Measurements from ENCODE around the gene GRHL3. TPM values are rescaled to one million over a fixed set of nuclear protein-coding genes. Genes with fewer than 3 reads are reported as not detected.

GRHL3 gene
- total RNA-seq, 2 experiments from 2014 or later = 0.85 TPM; not detected in 1

DNA sequence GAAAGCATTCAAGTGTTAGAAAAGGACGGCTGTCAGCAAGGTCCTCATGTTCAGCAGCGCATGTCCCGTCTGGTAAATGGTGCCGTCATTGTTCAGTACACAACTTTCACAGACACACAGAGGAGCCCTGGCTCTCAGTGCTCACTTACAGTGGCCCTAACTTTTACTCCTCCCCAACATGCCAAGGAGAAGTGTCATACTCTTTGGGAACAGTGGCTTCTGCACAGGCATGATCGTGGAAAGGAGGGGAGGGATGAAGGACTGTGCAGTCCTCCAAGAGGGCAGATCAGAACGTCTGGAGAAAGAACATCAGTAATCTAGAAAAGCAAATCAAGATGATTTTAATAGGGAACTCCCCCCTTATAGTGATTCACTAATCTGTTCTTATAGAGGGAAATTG, 3.8 kb upstream of the GRHL3 start:
- CTCF ChIA-PET = interaction anchor here (1.3 kb wide), 1 partner anchor 76 kb away, joined by 4 read pairs; no protein-coding TSS in a partner anchor
- peaks cover 46% of the 10 kb centered on the region for H3K27me3 Mint-ChIP-seq
- ATAC-seq = no peak

DNA sequence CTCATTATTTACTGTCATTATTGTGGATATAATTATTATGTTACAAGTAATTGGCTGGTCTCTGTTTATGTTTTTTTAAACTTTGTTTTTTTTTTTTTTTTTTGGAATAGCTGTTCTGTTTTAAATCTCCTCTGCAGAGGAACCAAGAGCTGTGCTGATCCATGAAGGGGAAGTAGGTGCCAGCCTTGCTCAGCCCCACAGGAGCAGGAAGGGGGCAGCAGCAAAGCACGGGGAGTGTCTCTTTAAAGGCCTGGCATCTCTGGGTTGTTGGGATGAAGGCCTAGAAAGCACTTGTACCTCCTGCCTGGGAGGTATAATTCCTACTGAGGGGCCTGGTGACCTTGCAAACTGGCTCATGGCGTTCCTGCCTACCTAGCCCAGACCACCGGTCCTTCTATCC, 2.5 kb upstream of the GRHL3 start:
- peaks cover 34% of the 10 kb centered on the region for H3K4me1 Mint-ChIP-seq
- H3K27ac Mint-ChIP-seq = no peak overlapping the region
- peaks cover 59% of the 10 kb centered on the region for H3K27me3 Mint-ChIP-seq
- ATAC-seq (no peak), DNase-seq (no peak)
- H3K9me3 Mint-ChIP-seq (ENCODE audit: low read depth) = no peaks in the 10 kb centered on the region
- H3K36me3 Mint-ChIP-seq = peaks cover 1% of the 10 kb centered on the region
- no peak overlapping the region for H3K4me3 Mint-ChIP-seq
- CTCF ChIA-PET = interaction anchor here (1.0 to 1.3 kb wide), 2 partner anchors 75 to 115 kb away, joined by 3 to 4 read pairs; no protein-coding TSS in a partner anchor

More for the DNA sequence above, 3.8 kb upstream of the GRHL3 start:
- H3K4me3 Mint-ChIP-seq = no peak overlapping the region
- DNase-seq = no peak
- H3K36me3 Mint-ChIP-seq = peaks cover 1% of the 10 kb centered on the region
- no peaks in the 10 kb centered on the region for H3K9me3 Mint-ChIP-seq (ENCODE audit: low read depth)
- H3K27ac Mint-ChIP-seq = no peak overlapping the region
- peaks cover 22% of the 10 kb centered on the region for H3K4me1 Mint-ChIP-seq

DNA sequence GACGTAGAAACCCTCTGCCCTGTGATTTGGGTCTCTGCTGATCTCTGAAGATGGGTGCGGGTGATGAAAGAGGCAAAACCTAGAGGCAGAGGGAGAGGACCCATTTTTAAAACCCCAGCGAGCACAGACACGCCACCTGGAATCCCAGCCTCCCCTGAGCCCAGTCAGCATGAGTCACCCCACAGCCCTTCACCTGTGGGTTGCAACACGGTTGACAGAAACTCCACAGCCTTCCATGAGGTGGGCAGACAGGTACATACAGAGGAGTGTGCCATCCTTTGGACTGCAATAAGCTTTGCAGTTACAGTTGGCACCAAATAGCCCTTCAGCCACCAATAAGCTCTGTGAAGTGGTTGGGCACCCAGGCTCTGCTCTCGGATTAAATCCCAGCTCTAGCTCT, 2.1 kb upstream of the GRHL3 start:
- H3K4me3 Mint-ChIP-seq = no peak overlapping the region
- peaks cover 59% of the 10 kb centered on the region for H3K27me3 Mint-ChIP-seq
- DNase-seq (no peak), ATAC-seq (no peak)
- peaks cover 35% of the 10 kb centered on the region for H3K4me1 Mint-ChIP-seq
- CTCF ChIA-PET = interaction anchor here (1.0 kb wide), 1 partner anchor 115 kb away, joined by 3 read pairs; no protein-coding TSS in a partner anchor
- H3K36me3 Mint-ChIP-seq = peaks cover 1% of the 10 kb centered on the region
- no peaks in the 10 kb centered on the region for H3K9me3 Mint-ChIP-seq (ENCODE audit: low read depth)
- H3K27ac Mint-ChIP-seq = no peak overlapping the region

DNA sequence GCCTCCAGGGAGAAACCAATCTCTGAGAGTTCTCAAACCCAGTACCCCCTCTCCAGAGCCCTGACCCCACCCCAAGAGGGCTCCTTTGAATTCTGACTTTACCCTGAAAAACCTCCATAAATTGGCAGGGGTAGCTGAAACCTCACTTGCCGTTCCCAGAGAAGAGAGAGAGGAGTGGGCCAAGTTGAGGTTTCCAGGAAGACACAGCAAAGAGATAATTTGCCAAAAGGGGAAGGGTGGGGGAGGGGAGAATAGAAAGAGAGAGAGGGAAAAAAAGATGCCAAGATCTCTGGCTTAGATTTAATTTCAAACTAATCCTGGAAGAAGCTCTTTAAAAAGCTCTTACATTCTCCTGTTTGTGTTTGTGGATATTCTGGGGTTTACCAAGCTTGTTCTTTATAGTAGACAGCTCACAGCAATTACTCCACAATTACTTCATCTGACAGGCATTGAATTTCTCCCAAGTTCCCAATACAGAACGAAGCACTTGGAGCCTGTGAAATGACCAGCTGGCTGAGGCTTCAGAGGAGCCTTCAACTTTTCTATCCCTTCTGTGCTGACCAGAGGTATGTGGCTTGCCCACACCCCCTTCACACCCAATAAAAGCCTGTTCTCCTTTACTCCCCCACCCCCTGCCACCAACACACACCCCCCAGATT, 1.1 kb upstream of the GRHL3 start:
- Mint-ChIP-seq H3K9me3 (ENCODE audit: low read depth) (no peaks in the 10 kb centered on the region), H3K27me3 (peaks cover 69% of the 10 kb centered on the region), H3K27ac (no peak overlapping the region), H3K4me3 (no peak overlapping the region), H3K36me3 (peaks cover 1% of the 10 kb centered on the region), H3K4me1 (peaks cover 42% of the 10 kb centered on the region)
- CTCF ChIA-PET = interaction anchor here (0.8 kb wide), 1 partner anchor 23 kb away, joined by 3 read pairs; no protein-coding TSS in a partner anchor
- DNase-seq = no peak
- no peak for ATAC-seq

DNA sequence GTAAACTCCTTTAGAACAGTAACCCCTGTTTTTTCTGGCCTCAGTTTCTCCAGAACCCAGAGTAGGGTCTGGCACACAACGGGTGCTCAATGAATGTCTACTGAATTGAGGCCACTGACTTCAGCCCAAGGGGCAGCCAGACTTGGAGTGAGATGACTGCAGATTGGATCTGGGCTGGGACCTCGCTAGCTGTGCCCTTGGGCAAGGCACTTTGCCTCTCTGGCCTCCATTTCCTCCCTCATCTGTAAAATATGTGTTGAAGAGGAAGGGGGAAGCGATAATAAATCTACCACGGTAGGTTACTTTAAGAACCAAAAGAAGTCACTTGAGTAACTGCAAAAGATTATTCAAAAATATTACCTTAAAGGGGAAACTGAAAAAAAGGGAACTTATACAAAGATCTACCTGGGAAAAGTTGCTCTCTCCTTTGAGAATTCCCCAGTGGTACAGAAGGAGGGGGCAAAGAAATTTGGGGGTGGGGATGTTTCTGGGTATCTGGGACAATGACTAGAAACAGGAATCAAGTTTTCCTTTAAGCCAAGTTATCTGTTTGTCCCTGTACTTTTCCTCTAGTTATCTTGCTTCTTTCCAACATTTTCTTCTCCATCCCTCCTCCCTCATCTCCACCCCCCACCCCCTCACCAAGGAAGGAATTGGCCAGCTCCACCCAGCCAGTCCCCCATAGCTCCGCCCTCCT, 394 bp upstream of the GRHL3 start:
- peaks cover 42% of the 10 kb centered on the region for H3K4me1 Mint-ChIP-seq
- ATAC-seq = no peak
- no peak overlapping the region for H3K27ac Mint-ChIP-seq
- no peak for DNase-seq
- peaks cover 75% of the 10 kb centered on the region for H3K27me3 Mint-ChIP-seq
- CTCF ChIA-PET = interaction anchor here (0.8 to 4.1 kb wide), 4 partner anchors 10 to 117 kb away, joined by 3 to 20 read pairs (median 10); no protein-coding TSS in a partner anchor
- H3K4me3 Mint-ChIP-seq = no peak overlapping the region
- peaks cover 1% of the 10 kb centered on the region for H3K36me3 Mint-ChIP-seq
- no peaks in the 10 kb centered on the region for H3K9me3 Mint-ChIP-seq (ENCODE audit: low read depth)

DNA sequence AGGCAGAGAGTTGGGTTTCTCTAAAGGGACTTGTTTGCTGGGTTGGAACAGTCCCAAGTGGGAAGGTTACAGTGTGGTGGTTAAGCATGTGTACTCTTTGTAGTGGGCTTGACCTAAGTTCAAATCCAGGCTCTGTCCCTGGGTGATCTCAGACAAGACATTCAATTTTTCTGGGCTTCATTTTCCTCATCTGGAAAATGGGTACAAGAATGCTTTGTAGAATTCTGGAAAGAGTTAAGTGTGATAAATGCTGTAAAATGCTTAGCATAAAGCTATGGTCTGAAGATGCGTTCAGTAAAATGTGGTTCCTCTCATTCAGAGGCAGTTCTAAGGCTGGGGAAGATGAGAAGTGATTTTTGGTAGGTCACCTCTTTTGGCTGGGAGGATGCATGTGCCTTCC, 805 bp downstream of the GRHL3 start:
- CTCF ChIA-PET = interaction anchor here (1.5 to 4.1 kb wide), 6 partner anchors 11 to 121 kb away, joined by 3 to 35 read pairs (median 11); no protein-coding TSS in a partner anchor
- Mint-ChIP-seq H3K4me1 (peaks cover 42% of the 10 kb centered on the region), H3K9me3 (ENCODE audit: low read depth) (no peaks in the 10 kb centered on the region), H3K4me3 (no peak overlapping the region), H3K36me3 (peaks cover 1% of the 10 kb centered on the region), H3K27me3 (peaks cover 86% of the 10 kb centered on the region), H3K27ac (no peak overlapping the region)
- ATAC-seq = no peak
- no peak for DNase-seq

DNA sequence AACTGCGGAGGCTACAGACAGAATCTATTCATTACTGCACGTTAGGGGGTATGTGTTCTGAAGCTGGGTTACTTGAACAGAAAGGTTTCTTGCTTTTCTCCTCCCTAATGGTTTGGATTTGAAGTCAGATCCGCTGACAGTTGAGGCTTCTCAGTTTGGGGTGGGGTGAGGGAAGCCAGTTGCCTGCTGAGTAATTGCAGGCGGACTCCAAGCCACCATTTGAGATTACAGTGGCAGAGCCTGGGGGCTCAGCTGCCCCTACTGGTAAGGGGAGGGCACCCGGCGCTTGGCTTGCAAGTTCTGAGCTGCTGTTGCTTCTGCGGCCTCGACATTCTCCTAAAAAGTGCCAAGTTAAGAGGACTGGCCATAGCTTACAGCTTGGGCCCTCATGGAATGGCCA, 2.0 kb downstream of the GRHL3 start:
- CTCF ChIA-PET = interaction anchor here (1.2 to 4.1 kb wide), 10 partner anchors 45 to 171 kb away, joined by 3 to 35 read pairs (median 4); no protein-coding TSS in a partner anchor
- Mint-ChIP-seq H3K4me1 (peaks cover 44% of the 10 kb centered on the region), H3K9me3 (ENCODE audit: low read depth) (no peaks in the 10 kb centered on the region), H3K4me3 (peak overlapping the region; percentile 51), H3K27ac (peak overlapping the region; percentile 72), H3K36me3 (peaks cover 1% of the 10 kb centered on the region), H3K27me3 (peaks cover 92% of the 10 kb centered on the region)
- ATAC-seq = peak; percentile 34
- DNase-seq = peak; percentile 69

DNA sequence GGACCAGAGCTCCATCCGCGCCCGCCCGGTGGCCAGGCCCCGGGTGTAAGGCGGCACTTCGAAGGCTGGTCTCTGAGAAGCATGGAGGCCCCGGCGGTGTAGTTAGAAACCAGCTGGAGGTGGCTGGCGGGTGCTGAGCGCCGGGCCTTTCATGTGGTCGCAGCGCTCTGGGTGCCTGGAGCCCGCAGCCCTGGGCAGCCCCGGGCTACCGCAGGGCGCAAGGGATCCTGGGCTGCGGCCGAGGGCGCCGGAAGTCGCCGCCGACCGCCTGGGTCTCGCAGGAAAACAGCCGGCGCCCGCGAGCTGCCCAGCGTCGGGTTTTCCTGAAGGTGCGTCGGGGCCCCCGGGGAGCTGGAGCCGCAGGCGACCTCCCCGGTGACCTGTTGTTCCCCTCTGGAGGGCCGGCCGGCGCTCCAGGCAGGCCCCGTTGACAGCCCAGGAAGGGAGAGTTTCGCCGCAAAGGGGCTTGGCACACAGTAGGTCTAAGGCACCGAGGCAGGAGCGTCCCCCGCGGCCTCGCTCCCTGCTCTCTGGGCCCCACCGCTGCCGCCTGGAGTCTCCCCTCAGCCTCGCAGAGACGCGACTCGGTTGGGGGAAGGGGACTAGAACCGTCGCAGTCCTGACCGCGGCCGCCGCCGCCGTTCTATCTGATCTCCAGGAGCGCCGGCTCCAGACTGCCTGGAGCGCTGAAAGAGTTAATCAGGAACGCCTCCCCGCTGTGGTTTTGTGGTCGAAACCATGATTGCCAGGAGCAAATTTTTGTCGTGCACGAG, 2.7 kb downstream of the GRHL3 start:
- H3K36me3 Mint-ChIP-seq = peaks cover 1% of the 10 kb centered on the region
- CTCF ChIA-PET = interaction anchor here (1.2 to 4.1 kb wide), 9 partner anchors 59 to 172 kb away, joined by 3 to 35 read pairs (median 5); no protein-coding TSS in a partner anchor
- ATAC-seq (peak; percentile 69), DNase-seq (peak; percentile 84)
- peaks cover 94% of the 10 kb centered on the region for H3K27me3 Mint-ChIP-seq
- peak overlapping the region; percentile 53 for H3K4me3 Mint-ChIP-seq
- peaks cover 44% of the 10 kb centered on the region for H3K4me1 Mint-ChIP-seq
- peak overlapping the region; percentile 72 for H3K27ac Mint-ChIP-seq
- H3K9me3 Mint-ChIP-seq (ENCODE audit: low read depth) = no peaks in the 10 kb centered on the region

DNA sequence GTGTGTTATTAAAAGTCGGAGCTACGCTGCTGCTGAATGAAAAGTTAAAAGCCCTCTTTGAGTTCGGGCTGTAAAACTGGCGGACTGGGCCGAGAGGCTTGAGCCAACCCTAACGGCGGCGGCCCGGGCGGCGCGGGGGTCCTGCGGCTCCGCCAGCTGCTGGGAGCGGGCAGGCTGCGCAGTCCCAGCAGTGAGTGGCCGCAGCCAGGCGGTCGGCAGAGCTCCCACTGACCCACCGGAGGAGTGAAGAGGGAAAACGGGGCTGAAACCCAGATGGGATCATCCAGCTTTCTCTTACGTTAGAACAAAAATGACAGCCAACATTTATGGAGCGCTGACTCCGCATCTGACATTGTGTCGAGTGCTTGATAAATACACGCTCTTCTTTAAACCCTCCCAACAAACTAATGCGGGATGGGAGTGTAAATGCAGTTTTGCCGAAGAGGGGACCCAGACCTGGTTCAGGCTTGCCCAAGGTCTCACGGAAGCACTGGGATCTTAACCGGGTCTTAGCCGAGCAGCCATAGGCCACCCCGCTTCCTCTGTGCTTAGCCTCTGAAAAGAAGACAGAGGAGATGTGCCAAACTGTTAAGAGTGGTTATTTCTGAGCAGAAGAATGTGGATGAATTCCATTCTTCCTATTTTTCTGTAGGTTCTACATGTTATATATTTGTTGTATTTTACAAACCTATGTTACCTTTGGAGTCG, 3.5 kb downstream of the GRHL3 start:
- DNase-seq = no peak
- no peaks in the 10 kb centered on the region for H3K9me3 Mint-ChIP-seq (ENCODE audit: low read depth)
- peak overlapping the region; percentile 53 for H3K4me3 Mint-ChIP-seq
- H3K4me1 Mint-ChIP-seq = peaks cover 44% of the 10 kb centered on the region
- H3K27ac Mint-ChIP-seq = peak overlapping the region; percentile 42
- ATAC-seq = no peak
- H3K27me3 Mint-ChIP-seq = peaks cover 94% of the 10 kb centered on the region
- peaks cover 1% of the 10 kb centered on the region for H3K36me3 Mint-ChIP-seq
- CTCF ChIA-PET = interaction anchor here (1.2 to 4.1 kb wide), 10 partner anchors 58 to 173 kb away, joined by 3 to 35 read pairs (median 4); no protein-coding TSS in a partner anchor

DNA sequence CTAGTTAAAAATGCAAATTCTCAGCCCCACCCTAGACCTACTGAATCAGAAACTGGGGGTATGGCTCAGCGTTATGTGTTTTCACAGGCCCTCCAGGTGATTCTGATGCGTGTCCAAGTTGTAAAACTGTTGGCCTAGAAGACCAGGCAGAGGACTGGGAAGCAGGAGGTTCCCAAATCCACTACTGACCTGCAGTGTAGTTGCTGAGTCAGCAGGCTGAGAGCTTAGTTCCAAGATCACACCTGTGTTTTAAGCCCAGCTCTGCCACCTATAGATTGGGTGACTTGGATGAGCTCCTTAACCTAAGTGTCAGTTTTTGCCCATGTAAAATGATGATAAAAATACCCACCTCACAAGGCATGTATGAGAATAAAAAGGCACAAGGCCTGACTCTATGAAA, 4.1 kb downstream of the GRHL3 start:
- CTCF ChIA-PET = interaction anchor here (1.6 to 2.3 kb wide), 2 partner anchors 68 to 121 kb away, joined by 4 to 8 read pairs; no protein-coding TSS in a partner anchor
- H3K36me3 Mint-ChIP-seq = peaks cover 1% of the 10 kb centered on the region
- no peak overlapping the region for H3K27ac Mint-ChIP-seq
- H3K4me1 Mint-ChIP-seq = peaks cover 43% of the 10 kb centered on the region
- H3K9me3 Mint-ChIP-seq (ENCODE audit: low read depth) = no peaks in the 10 kb centered on the region
- H3K4me3 Mint-ChIP-seq = no peak overlapping the region
- peaks cover 94% of the 10 kb centered on the region for H3K27me3 Mint-ChIP-seq
- no peak for ATAC-seq
- no peak for DNase-seq

DNA sequence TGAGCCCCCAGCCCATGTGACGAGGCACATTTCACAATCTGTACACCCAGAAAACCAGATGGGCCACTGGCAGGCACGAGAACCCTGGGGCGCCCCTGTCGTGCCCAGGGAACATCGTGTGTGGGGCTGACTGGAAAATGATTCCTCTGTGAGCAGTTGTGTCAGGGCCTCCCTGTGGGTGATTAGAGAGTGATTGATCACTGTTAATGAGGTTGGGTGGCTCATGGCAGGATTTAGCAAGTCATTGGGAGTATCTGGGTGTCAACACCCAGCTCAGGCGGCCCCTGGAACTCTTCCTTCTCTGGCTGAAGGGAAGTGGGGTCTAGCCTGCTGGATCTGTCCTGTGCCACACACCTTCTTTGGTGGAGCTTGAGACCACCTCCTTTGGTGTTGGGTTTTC, 5.7 kb downstream of the GRHL3 start:
- peaks cover 92% of the 10 kb centered on the region for H3K27me3 Mint-ChIP-seq
- no peak for ATAC-seq
- CTCF ChIA-PET = interaction anchor here (1.0 to 2.3 kb wide), 3 partner anchors 67 to 175 kb away, joined by 3 to 8 read pairs (median 4); no protein-coding TSS in a partner anchor

More for the DNA sequence above, 5.7 kb downstream of the GRHL3 start:
- Mint-ChIP-seq H3K36me3 (no peaks in the 10 kb centered on the region), H3K4me3 (no peak overlapping the region), H3K27ac (no peak overlapping the region), H3K4me1 (peaks cover 27% of the 10 kb centered on the region), H3K9me3 (ENCODE audit: low read depth) (no peaks in the 10 kb centered on the region)
- no peak for DNase-seq
